ENCODE results near the gene TM6SF1. TPM values are rescaled to one million over a fixed set of nuclear protein-coding genes. Genes with fewer than 3 reads are reported as not detected.
"Not testable (repeated sequence)": the region's sequence is repeated elsewhere in the genome, so short reads cannot be mapped to it uniquely, and the experiment has no call there.

TM6SF1 gene
- total RNA-seq, 1 experiment from 2014 or later, result not detected

GRCh38 chr15:83081256-83082014 lies 26.0 kb upstream of the TM6SF1 start:
- Histone ChIP-seq H3K27me3 (ENCODE audit: low read length) (0 out of 2 replicates have a peak, but pooled peaks cover 2% of the 10 kb centered on the region), H3K9me3 (ENCODE audit: low read length) (no peaks in the 10 kb centered on the region), H3K79me2 (ENCODE audit: low read length) (no peaks in the 10 kb centered on the region), H3K4me2 (ENCODE audit: low read depth, low read length, poor library complexity, severe bottlenecking) (no peak overlapping the region), H4K20me1 (ENCODE audit: insufficient read depth, low read depth, low read length) (no peaks in the 10 kb centered on the region), H3K9me2 (replicated peaks; ENCODE audit: insufficient read depth, low read length) (no peaks in the 10 kb centered on the region), H3K9ac (ENCODE audit: low read length) (no peak overlapping the region), H2AFZ (ENCODE audit: low read length) (no peak overlapping the region), H3K4me1 (ENCODE audit: low read length) (no peaks in the 10 kb centered on the region), H3K4me3 (ENCODE audit: low read length) (no peak overlapping the region), H3K36me3 (ENCODE audit: insufficient read depth, low read length) (no peaks in the 10 kb centered on the region), H3K27ac (ENCODE audit: low read length) (no peak overlapping the region)
- DNase-seq, result no peak

DNA sequence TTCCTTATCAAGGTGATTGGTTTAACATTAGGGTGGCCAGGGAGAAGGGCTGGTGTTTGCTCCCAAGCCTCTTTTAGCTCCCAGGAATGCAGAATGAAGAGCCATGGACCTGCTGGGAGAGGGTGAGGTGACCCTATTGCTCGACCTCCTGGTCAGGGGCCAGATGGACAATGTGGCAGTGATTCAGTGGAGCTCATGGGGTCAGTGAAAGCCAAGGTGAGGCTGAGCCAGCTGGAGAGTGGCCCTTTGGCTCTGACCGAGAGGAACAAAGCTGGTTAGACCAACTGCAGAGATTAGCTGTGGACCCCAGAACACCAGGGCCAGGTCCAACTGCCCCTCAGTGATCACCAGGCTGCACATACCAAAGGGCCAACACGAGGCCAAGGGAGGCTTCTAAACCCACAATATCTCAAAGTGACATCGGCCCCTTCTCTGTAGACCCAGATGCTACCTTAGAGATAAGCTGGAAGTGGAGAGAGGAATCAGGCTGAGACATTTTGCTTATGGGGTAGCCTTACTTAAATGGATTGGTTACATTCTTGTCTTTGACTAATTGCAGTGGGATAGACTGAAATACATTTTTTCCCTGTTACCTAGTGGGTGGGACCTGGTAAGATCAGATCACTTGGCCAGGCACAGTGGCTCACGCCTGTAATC lies 24.6 kb upstream of the TM6SF1 start:
- no peak overlapping the region for H3K4me2 ChIP-seq (ENCODE audit: low read depth, low read length, poor library complexity, severe bottlenecking)
- H3K9me2 ChIP-seq (replicated peaks; ENCODE audit: insufficient read depth, low read length), result no peaks in the 10 kb centered on the region
- no peak for DNase-seq
- no peaks in the 10 kb centered on the region for H3K79me2 ChIP-seq (ENCODE audit: low read length)
- no peak overlapping the region for H3K4me3 ChIP-seq (ENCODE audit: low read length)
- H3K27ac ChIP-seq (ENCODE audit: low read length), result no peak overlapping the region
- H3K9ac ChIP-seq (ENCODE audit: low read length), result no peak overlapping the region
- no peaks in the 10 kb centered on the region for H3K4me1 ChIP-seq (ENCODE audit: low read length)
- no peaks in the 10 kb centered on the region for H3K36me3 ChIP-seq (ENCODE audit: insufficient read depth, low read length)
- H4K20me1 ChIP-seq (ENCODE audit: insufficient read depth, low read depth, low read length), result no peaks in the 10 kb centered on the region
- H3K9me3 ChIP-seq (ENCODE audit: low read length), result no peaks in the 10 kb centered on the region
- 0 out of 2 replicates have a peak, but pooled peaks cover 2% of the 10 kb centered on the region for H3K27me3 ChIP-seq (ENCODE audit: low read length)
- no peak overlapping the region for H2AFZ ChIP-seq (ENCODE audit: low read length)

DNA sequence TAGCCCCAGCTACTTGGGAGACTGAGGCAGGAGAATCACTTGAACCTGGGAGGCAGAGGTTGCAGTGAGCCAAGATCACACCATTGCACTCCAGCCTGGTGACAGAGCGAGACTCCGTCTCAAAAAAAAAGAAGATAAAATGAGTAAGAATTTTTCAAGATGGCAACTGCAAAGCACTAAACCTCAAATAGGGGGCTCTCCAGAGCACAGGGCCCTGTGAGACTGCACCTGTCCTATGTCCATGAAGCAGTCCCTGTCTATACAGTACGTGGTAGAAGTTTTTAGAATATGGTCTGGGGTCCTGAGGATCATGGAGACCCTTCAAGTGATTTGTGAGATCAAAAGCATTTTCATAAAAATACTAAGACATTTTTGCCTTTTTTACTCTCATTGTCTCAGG lies 22.0 kb upstream of the TM6SF1 start:
- H3K36me3 ChIP-seq (ENCODE audit: insufficient read depth, low read length); H4K20me1 ChIP-seq (ENCODE audit: insufficient read depth, low read depth, low read length); H3K4me3 ChIP-seq (ENCODE audit: low read length); H3K79me2 ChIP-seq (ENCODE audit: low read length); H3K27me3 ChIP-seq (ENCODE audit: low read length); H2AFZ ChIP-seq (ENCODE audit: low read length); H3K9ac ChIP-seq (ENCODE audit: low read length); H3K4me1 ChIP-seq (ENCODE audit: low read length); H3K4me2 ChIP-seq (ENCODE audit: low read depth, low read length, poor library complexity, severe bottlenecking); H3K9me3 ChIP-seq (ENCODE audit: low read length); H3K9me2 ChIP-seq (replicated peaks; ENCODE audit: insufficient read depth, low read length); H3K27ac ChIP-seq (ENCODE audit: low read length); DNase-seq: not testable (repeated sequence)

- not testable (repeated sequence) for H3K27me3 ChIP-seq (ENCODE audit: low read length); H3K4me1 ChIP-seq (ENCODE audit: low read length); H2AFZ ChIP-seq (ENCODE audit: low read length); H3K9me2 ChIP-seq (replicated peaks; ENCODE audit: insufficient read depth, low read length); H3K9ac ChIP-seq (ENCODE audit: low read length); H3K4me2 ChIP-seq (ENCODE audit: low read depth, low read length, poor library complexity, severe bottlenecking); DNase-seq; H3K9me3 ChIP-seq (ENCODE audit: low read length); H3K27ac ChIP-seq (ENCODE audit: low read length); H3K79me2 ChIP-seq (ENCODE audit: low read length); H3K4me3 ChIP-seq (ENCODE audit: low read length); H3K36me3 ChIP-seq (ENCODE audit: insufficient read depth, low read length); H4K20me1 ChIP-seq (ENCODE audit: insufficient read depth, low read depth, low read length)
Observed at GRCh38 chr15:83085864-83086552, 21.4 kb upstream of the TM6SF1 start.

DNA sequence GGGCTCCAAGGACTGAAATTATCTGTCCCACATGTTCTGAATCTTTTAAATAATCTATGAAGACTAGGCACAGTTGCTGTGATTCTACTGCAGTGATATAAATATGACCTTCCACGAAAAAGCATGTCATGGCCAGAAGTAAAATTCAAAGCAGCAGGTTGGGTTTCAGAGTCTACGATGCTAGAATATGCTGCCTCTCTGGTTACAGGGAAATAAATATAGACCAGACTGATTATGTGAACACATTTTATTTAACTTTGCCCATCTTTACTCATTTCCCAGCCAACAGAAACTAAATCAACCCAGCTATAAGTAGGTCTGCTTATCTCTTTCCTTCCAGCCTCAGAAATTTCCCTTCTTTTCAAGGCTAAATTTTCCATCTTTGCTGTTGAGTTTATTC lies 19.9 kb upstream of the TM6SF1 start:
- no peaks in the 10 kb centered on the region for H3K9me2 ChIP-seq (replicated peaks; ENCODE audit: insufficient read depth, low read length)
- H3K4me2 ChIP-seq (ENCODE audit: low read depth, low read length, poor library complexity, severe bottlenecking), result no peak overlapping the region
- no peak overlapping the region for H3K4me3 ChIP-seq (ENCODE audit: low read length)
- no peaks in the 10 kb centered on the region for H3K27me3 ChIP-seq (ENCODE audit: low read length)
- H3K4me1 ChIP-seq (ENCODE audit: low read length), result no peaks in the 10 kb centered on the region
- no peak overlapping the region for H2AFZ ChIP-seq (ENCODE audit: low read length)
- H4K20me1 ChIP-seq (ENCODE audit: insufficient read depth, low read depth, low read length), result no peaks in the 10 kb centered on the region
- DNase-seq, result no peak
- no peaks in the 10 kb centered on the region for H3K36me3 ChIP-seq (ENCODE audit: insufficient read depth, low read length)
- H3K9ac ChIP-seq (ENCODE audit: low read length), result no peak overlapping the region
- H3K27ac ChIP-seq (ENCODE audit: low read length), result no peak overlapping the region
- no peaks in the 10 kb centered on the region for H3K9me3 ChIP-seq (ENCODE audit: low read length)
- no peaks in the 10 kb centered on the region for H3K79me2 ChIP-seq (ENCODE audit: low read length)

GRCh38 chr15:83088876-83089275 lies 18.6 kb upstream of the TM6SF1 start:
- Histone ChIP-seq H3K27ac (ENCODE audit: low read length) (no peak overlapping the region), H3K79me2 (ENCODE audit: low read length) (no peaks in the 10 kb centered on the region), H3K27me3 (ENCODE audit: low read length) (no peaks in the 10 kb centered on the region), H3K4me3 (ENCODE audit: low read length) (no peak overlapping the region), H3K9me3 (ENCODE audit: low read length) (no peaks in the 10 kb centered on the region), H3K4me2 (ENCODE audit: low read depth, low read length, poor library complexity, severe bottlenecking) (no peak overlapping the region), H3K4me1 (ENCODE audit: low read length) (no peaks in the 10 kb centered on the region), H3K9me2 (replicated peaks; ENCODE audit: insufficient read depth, low read length) (no peaks in the 10 kb centered on the region), H4K20me1 (ENCODE audit: insufficient read depth, low read depth, low read length) (no peaks in the 10 kb centered on the region), H2AFZ (ENCODE audit: low read length) (no peak overlapping the region), H3K9ac (ENCODE audit: low read length) (no peak overlapping the region), H3K36me3 (ENCODE audit: insufficient read depth, low read length) (no peaks in the 10 kb centered on the region)
- no peak for DNase-seq

- H3K36me3 ChIP-seq (ENCODE audit: insufficient read depth, low read length), result no peaks in the 10 kb centered on the region
- H3K27me3 ChIP-seq (ENCODE audit: low read length), result no peaks in the 10 kb centered on the region
- H3K9me2 ChIP-seq (replicated peaks; ENCODE audit: insufficient read depth, low read length), result no peaks in the 10 kb centered on the region
- DNase-seq, result no peak
- no peak overlapping the region for H3K27ac ChIP-seq (ENCODE audit: low read length)
- no peaks in the 10 kb centered on the region for H4K20me1 ChIP-seq (ENCODE audit: insufficient read depth, low read depth, low read length)
- no peak overlapping the region for H3K4me2 ChIP-seq (ENCODE audit: low read depth, low read length, poor library complexity, severe bottlenecking)
- no peaks in the 10 kb centered on the region for H3K9me3 ChIP-seq (ENCODE audit: low read length)
- no peak overlapping the region for H3K4me3 ChIP-seq (ENCODE audit: low read length)
- H2AFZ ChIP-seq (ENCODE audit: low read length), result no peak overlapping the region
- H3K9ac ChIP-seq (ENCODE audit: low read length), result no peak overlapping the region
- no peaks in the 10 kb centered on the region for H3K79me2 ChIP-seq (ENCODE audit: low read length)
- no peaks in the 10 kb centered on the region for H3K4me1 ChIP-seq (ENCODE audit: low read length)
Observed at GRCh38 chr15:83090465-83090864, 17.0 kb upstream of the TM6SF1 start.

GRCh38 chr15:83091965-83092308 lies 15.5 kb upstream of the TM6SF1 start:
- not testable (repeated sequence) for DNase-seq; H3K27ac ChIP-seq (ENCODE audit: low read length); H3K9me2 ChIP-seq (replicated peaks; ENCODE audit: insufficient read depth, low read length); H4K20me1 ChIP-seq (ENCODE audit: insufficient read depth, low read depth, low read length); H3K9me3 ChIP-seq (ENCODE audit: low read length); H2AFZ ChIP-seq (ENCODE audit: low read length); H3K4me2 ChIP-seq (ENCODE audit: low read depth, low read length, poor library complexity, severe bottlenecking); H3K27me3 ChIP-seq (ENCODE audit: low read length); H3K79me2 ChIP-seq (ENCODE audit: low read length); H3K4me3 ChIP-seq (ENCODE audit: low read length); H3K36me3 ChIP-seq (ENCODE audit: insufficient read depth, low read length); H3K9ac ChIP-seq (ENCODE audit: low read length); H3K4me1 ChIP-seq (ENCODE audit: low read length)

Data from Karpas-422 (cell line).